NB4 (cell line): Measurements from ENCODE around the gene N4BP2.

Source experiments
- CTCF ChIP-seq: IDR thresholded peaks from one replicate; pipeline ENCODE4 v1.5.1; 2012; ENCODE audit warnings: low read depth, low read length
- MAX ChIP-seq: IDR thresholded peaks from 2 replicates; pipeline ENCODE4 v1.6.1; 2011; ENCODE audit warnings: low read depth, low read length
- MYC ChIP-seq: IDR thresholded peaks from 2 replicates; pipeline ENCODE4 v1.6.1; 2011; ENCODE audit warnings: low read depth, low read length
- POLR2A ChIP-seq: IDR thresholded peaks from 2 replicates; pipeline ENCODE4 v1.6.1; 2011; ENCODE audit warnings: mild to moderate bottlenecking; ENCODE audit not compliant: insufficient read length; ENCODE audit errors: extremely low read depth

- no peak for TF ChIP-seq CTCF
- TF ChIP-seq POLR2A: peak; percentile 53
- TF ChIP-seq MYC: peak; percentile 91
- peak; percentile 98 for TF ChIP-seq MAX
These were observed 140.2 kb downstream of the N4BP2 start, which contains the start of gene RHOH for GRCh38 chr4:40196724-40197281.
